Measurements from ENCODE around the gene PIKFYVE.

GRCh38 chr2:208315081-208315788 is 49.2 kb downstream of the PIKFYVE start:
- TF ChIP-seq, protein P1, sequence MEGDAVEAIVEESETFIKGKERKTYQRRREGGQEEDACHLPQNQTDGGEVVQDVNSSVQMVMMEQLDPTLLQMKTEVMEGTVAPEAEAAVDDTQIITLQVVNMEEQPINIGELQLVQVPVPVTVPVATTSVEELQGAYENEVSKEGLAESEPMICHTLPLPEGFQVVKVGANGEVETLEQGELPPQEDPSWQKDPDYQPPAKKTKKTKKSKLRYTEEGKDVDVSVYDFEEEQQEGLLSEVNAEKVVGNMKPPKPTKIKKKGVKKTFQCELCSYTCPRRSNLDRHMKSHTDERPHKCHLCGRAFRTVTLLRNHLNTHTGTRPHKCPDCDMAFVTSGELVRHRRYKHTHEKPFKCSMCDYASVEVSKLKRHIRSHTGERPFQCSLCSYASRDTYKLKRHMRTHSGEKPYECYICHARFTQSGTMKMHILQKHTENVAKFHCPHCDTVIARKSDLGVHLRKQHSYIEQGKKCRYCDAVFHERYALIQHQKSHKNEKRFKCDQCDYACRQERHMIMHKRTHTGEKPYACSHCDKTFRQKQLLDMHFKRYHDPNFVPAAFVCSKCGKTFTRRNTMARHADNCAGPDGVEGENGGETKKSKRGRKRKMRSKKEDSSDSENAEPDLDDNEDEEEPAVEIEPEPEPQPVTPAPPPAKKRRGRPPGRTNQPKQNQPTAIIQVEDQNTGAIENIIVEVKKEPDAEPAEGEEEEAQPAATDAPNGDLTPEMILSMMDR (IDR thresholded peaks at IDR 0.05; ENCODE audit: low read depth, low read length), result peak; percentile 39
- TF ChIP-seq EZH2phosphoT487 (IDR thresholded peaks at IDR 0.05; ENCODE audit: low read depth), result no peak

Data from OCI-LY3 (cell line).